ENCODE data around the gene MED26.
"Not testable (repeated sequence)": the region's sequence is repeated elsewhere in the genome, so short reads cannot be mapped to it uniquely, and the experiment has no call there.

MED26 gene

DNA sequence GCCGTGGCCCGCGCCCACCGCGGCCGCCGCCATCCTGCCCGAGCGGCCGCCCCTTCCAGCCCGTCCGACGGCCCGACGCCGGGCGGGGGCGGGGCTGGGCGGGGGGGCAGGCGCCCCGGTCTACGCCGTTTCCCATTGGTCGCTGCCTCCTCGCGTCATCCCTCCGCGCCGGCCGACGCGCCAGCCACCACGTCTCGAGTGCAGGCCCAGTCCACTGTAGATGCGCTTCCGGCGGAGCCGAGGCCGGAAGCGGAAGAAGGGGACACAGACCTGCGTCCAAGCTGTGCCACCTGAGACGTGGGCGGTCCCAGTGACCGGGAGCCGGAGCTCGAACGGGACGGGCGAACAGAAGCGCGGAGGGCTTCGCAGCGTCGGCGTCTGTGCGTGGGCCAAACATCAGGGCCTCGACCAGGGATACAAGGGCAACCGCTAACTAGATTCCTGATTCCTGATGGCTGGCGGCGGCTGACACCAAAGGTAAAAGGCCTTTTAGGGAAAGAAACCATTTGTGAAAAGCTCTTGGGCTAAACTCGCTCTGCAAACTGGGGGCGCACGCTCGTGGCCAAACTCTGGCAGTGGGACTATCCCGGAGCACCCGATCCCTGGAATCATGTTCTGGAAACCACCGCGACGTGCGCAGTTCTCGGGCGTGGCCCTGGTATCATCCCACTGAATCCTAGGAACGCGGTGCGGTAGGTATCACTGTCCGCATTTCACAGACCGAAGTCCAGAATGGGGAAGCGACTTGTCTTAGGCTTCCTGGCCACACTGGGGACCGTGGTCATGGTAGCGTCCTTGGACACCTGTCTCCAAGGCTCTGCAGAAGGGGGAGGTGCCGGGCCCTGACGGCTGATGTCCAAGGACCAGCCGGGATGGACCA is 55.4 kb downstream of the MED26 start, which contains the start of gene SLC35E1:
SLC35E1 (minus strand) TSS at position 84 of the 880 bp plus-strand sequence; CDS start at position 33, 51 bp downstream.
- peak; percentile 84 to 96 (median 86) for DNase-seq

DNA sequence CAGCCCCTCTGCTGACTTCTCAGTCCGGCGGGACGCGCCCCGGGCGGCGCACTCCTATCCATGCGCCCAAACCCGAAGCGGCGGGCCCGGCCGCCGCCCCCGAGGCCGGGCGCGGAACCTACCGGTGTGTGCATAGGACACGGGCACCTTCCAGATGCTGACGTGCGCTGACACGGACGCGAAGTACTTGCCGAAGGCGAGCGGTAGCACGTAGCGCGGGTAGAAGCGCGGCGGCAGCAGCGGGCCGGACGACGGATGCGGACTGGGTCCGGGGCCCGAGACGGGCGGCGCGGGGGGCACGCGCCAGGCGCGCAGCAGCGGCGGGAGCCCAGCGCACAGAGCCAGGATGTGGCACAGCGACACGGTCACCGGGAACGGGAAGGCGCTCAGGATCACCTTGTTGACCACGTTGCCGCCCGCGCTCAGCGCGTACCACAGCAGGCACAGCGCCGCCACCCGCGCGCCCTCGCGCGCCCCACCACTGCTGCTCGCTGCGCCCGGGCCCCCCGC is 56.1 kb downstream of the MED26 start:
- DNase-seq: peak in 2 of 5 donors; percentile 33 to 58

DNA sequence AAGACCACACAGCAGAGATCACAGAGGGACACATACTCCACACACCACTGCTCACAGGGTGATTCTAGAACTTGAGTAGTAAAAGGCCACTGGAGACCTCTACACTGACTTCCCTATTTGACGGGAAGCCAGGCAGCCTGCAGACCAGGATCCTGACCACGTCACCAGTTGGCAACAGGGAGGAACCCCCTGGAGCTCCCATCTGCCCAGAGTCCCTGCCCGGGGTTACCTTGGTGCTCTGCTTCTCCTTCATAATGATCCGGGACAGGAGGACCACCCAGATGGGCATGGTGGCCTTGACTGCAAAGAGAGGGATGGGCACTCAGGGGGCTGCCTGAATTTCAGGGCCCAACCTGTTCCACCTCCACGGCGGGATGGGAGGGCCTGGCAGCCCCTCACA is 56.7 kb downstream of the MED26 start:
- no peak for DNase-seq

DNA sequence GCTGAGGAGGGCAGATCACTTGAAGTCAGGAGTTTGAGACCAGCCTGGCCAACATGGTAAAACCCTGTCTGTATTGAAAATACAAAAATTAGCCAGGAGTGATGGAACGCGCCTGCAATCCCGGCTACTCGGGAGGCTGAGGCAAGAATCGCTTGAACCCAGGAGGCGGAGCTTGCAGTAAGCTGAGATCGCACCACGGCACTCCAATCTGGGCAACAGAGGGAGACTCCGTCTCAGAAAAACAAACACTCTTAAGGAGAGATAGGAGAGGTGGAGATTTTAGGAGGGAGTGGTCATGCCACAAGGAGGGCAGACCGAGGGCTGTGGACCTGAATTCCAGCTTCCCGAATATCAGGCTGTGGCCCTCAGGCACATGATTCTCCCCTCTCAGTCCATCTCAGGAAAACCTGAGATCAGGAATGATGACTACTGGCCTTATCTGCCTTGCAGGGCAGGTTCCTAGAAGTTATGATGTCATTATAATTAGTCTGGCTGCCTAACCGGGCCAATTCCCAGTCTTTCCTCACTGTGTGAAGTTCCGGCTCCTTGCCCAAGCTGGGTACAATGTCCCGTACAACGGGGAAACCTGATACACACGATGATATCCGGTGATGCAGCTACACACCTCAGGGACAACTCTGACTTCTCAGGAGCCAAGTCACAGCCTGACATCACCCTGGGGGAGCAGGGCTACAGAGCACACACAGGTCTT is 58.2 kb downstream of the MED26 start:
- DNase-seq: no peak

DNA sequence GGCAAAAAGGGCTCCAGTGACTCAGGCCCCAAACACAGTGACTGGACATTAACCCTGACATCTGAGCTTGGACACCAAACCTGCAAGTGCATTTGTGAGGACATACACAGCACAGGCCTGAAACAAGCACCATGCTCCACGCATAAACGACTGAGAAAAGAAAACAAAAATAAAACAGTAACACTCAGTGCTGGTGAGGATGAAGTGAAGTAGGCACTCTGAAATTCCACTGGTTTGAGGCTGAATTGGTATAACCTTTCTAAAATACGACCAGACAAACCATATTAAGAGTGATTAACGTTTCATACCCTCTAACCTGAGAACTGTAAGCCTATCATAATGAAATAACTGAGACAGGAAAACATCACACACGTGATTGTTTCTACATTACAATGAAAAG is 61.3 kb downstream of the MED26 start:
- DNase-seq: no peak

DNA sequence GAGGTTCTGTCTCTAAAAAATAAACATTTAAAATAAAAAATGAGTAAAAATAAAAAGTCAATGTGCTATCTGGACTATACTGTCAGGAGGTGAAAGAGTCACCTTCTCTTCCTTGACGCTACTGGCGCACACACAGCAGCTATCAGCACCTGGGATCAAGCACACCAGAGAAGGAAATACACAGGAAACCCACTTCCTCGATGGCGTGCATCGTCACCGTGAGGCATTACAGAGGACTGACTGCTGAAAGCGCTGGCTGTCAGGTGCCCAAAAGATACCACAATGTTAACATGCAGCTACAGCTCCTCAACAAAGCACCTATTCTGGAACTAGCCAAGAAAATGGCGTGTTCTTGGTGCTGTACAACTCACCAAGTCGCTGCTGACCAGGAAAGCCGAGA is 61.8 kb downstream of the MED26 start:
- DNase-seq: peak; percentile 74 to 92 (median 80)

DNA sequence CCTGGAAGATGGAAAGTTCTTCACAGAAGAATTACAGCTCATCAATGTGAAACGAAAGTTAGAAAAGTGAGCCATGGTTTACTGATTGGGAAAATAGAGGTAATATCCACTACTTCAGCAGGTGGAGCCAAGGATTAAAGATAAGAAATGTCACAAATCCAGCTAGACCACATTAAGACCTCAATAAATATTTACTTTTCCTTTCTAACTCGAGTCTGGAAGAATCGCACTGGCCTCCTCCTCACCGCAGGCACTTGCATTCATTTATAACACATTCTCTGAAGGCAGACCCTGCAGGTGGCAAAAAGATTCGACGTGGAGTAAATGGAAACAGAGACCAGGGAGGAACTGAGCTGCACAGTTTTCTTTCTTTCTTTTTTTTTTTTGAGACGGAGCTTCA is 63.2 kb downstream of the MED26 start:
- DNase-seq: no peak

DNA sequence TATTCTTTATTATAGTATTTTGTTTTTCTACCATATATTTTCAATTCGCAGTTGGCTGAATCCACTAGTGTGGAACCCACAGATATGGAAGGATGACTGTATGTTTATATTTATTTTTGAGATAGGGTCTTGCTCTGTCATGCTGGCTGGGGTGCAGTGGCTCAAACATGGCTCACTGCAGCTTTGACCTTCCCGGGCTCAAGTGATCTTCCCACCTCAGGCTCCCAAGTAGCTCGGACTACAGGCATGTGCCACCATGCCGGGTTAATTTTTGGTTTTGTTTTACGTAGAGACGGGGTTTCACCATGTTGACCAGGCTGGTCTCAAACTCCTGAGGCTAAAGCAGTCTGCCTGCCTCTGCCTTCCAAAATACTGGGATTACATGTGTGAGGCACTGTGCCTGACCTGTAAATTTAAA is 65.4 kb downstream of the MED26 start:
- no peak for DNase-seq

DNA sequence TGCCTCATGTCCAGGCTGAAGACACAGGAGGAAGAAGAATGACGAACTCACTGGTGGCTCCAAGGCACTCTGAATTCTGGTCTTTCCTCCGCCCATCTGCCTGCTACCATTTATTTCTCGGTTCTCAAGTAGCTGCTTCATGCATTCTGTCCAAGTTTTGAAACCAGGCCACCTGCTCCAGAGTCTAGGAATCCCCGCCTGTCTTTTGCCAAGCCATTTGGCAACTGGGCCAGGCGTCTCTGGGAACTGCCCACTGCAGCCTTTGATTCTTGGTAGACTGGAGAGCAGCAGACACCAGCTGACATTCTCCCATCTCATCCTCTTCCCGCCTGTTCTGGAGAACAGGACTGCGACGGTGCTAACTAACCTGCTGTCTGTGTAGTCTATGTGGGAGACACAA is 66.6 kb downstream of the MED26 start:
- DNase-seq: no peak

DNA sequence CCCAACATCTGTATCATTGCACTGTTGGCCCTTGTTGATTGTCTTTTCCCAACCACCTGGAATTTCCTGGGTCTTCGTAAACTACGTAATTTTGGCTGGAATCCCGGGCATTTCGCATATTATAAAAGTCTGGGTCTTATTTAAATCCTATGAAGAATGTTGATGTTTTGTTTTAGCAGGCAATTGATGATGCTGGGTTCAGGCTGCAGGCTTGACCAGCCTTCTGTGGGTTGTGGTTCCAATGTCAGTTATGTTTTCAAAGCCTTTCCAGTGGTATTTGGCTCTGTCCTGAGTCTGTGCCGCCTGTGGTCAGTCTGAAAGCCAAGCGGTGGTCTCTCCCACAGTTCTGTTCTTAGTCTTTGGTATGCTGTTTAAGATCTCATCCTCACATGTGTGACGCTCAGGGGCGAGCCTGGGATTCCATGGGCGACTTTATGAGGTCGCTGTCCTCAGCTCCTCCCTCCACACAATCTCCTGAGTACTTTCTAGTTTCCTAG is 68.2 kb downstream of the MED26 start:
- no peak for DNase-seq

DNA sequence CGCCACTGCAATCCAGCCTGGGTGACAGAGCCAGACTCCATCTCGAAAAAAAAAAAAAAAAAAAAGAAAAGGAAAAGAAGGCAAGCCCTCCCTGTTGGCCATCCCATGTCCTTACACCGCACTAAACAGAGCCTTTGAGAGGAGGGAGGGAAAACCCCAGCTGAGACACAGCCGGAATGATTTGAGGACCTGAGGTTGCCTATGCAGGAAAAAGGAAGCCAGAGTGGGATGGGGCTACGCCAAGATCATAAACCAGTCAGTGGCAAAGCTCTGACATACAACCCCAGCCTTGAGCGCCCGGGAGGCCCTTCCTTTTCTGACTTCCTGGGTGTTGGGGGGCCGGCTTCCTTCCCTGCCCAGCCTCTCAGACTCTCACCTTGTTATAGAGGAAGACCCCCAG is 73.2 kb downstream of the MED26 start:
- DNase-seq: no peak

DNA sequence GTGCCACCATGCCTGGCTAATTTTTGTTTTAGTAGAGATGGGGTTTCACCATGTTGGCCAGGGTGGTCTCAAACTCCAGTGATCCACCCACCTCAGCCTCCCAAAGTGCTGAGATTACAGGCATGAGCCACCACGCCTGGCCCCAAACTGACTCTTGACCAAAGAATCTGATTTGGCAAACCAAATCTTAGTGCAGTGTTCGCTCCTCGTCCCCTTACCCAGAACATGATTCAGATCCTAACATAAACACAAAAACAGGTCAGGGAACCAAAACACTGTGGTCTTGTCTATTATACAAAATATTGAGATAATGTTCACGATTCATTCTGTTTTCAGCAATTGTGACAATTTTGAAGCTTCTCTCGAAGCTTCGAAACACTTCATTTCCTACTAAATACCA is 76.1 kb downstream of the MED26 start:
- DNase-seq: not testable (repeated sequence)

DNA sequence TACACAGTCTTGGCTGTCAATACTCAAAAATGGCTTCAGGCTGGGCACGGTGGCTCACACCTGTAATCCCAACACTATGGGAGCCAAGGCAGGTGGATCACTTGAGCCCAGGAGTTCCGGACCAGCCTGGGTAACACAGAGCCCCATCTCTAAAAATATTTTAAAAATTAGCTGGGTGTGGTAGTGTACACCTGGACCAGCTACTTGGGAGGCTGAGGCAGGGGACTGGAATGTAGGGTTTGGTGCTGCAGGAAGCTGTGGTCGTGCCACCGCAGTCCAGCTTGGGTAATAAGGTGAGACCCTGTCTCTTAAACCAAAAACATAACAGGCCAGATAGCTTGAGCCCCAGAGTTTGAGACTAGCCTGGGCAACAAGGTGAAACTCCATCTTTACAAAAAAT is 79.0 kb downstream of the MED26 start:
- no peak for DNase-seq

DNA sequence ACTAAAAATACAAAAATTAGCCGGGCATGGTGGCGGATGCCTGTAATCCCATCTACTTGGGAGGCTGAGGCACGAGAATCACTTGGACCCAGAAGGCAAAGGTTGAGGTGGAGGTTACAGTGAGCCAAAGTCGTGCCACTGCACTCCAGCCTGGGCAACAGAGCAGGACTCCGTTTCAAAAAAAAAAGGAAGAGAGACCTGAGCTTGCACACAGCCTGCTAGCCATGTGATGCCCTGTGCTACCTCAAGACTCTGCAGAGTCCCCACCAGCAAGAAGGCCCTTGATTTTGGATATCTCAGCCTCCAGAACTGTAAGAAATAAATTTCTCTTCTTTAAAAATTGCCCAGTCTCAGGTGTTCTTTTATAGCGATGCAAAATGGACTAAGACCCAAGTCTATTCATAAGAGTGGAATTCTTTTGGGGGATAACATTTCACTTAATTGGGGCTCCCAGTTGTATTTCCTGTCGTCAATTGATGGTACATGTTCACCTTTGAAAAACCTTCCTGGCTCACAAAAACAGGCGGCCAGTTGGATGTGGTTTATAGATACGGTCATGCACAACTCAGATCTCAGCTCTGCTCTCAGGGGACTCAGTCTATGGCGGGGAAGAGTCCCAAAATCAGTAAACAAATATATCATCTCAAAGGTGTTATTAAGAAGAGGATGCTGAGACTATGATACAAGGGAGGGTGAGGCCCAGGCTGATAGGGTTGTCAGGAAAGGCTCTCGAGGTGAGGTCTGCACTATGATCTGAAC is 83.4 kb downstream of the MED26 start:
- DNase-seq: no peak

DNA sequence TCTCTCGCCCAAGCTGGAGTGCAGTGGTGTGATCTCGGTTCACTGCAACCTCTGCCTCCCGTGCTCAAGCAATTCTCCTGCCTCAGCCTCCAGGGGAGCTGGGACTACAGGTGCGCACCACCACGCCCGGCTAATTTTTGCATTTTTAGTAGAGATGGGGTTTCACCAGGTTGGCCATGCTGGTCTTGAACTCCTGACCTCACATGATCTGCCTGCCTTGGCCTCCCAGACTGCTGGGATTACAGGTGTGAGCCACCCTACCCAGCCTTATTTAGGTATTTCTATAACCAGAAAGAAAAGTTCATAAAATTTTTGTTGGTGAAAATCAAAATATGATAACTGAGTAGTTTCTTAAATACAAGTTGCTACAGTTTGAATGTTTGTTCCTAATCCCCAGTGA is 84.3 kb downstream of the MED26 start:
- DNase-seq: not testable (repeated sequence)

DNA sequence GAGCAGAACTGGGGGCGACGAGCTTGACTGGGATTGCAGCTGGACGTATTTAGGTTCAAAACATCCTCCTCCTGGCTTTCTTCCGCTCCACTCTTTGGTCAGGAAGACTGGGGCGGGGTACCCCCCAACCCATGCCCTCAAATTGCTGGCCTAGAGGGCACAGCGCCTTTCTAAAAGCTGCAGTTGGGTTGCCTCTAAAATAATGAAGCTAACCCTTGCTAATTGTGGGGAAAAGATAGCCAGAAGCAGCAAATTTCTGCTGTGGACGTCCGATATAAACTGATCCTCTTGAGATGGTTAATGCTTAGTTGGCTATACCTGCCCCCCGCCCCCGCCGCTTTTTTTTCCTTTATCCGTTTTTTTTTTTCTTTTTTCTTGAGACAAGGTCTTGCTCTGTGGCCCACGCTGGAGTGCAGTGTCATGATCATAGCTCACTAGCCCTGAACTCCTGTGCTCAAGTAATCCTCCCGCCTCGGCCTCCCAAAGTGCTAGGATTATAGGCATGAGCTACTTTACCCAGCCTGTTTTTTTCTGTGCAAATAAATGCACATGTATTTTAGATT is 85.0 kb downstream of the MED26 start:
- no peak for DNase-seq

DNA sequence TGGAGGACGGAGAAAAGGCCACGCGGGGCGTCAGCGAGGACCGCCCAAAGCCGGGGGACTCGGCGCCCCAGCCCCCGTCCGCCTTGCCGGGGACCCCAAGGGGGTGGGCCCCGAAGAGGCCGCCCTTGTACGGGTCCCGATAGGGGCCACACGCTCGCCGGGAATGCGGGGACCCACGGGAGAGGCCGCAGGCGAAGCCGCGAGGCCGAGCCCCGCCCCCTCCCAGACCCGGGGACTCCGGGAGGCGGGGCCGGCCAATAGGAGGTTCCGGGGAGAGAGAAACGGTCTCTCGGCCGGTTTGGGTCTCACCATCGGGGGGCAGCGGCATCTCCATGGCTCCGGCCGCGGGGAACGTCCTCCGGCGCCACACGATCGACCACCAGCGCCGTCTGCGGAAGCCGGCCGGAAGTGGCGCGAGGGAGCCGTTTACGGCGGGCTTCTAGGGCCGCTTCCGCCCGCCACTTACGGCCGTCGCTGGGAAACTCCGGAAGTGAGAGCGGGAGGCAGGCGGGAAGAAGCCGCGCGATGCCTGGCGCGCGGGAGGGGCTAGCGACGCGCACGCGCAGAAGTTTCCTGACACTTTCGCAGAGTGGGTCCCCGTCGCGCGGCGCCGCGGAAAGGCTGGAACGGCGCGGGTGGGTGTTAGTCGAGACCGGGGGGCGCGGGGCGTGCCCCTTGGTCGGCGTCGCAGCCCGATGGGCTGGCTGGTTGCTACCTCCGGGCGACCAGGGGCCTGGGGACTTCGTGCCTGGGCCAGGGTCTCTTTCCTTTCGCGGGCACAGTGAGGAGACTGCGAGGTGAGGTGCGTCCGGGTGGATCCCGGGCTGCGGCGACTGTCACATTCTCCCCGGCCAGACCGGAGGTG is 85.7 kb downstream of the MED26 start, which contains the start of gene CHERP:
CHERP (minus strand) TSS at position 393 of the 865 bp plus-strand sequence; CDS start at position 334, 59 bp downstream.
- DNase-seq: peak; percentile 90 to 95 (median 93)

DNA sequence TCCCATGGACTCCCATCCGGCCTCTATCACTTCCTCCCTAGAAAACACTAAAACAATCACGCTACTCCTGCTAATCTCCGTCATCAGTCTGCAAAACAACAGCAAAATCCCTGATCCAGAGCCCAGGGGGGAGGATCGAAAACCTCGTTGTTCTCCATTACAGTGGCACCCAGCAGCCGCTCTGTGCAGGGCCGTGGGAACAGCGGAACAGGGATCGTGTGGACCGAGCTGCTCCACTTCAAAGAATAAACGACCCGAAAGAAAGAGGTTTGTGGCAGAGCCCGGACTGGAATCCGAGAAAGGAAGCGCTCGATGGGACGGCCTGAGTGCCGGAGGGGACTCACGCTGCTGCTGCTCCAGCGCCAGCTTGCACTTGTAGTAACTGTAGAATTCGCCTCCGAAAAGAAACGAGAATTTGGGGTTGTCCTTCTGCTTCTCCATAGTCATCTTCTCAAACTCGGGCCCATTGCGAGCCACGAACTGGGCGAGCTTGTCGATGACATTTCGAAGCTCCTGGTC is 86.4 kb downstream of the MED26 start:
- peak in 1 of 5 donors; percentile 12 for DNase-seq

DNA sequence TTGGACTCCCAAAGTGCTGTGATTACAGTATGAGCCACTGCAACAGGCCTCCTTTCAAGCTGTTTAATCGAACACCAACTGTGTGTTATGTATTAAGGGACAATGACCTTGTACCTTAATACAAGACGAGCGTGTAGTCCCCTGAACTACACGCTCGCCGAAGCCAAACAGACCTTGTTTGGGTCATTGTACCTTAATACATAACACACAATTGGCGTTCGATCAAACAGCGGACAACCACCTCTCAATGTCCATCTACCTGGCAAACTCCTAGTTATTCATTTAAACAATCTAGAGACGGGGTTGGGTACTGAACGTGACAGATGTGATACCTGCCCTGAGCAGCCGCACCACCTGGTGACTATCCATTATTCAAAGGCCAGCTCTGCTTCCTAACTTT is 87.1 kb downstream of the MED26 start:
- no peak for DNase-seq

DNA sequence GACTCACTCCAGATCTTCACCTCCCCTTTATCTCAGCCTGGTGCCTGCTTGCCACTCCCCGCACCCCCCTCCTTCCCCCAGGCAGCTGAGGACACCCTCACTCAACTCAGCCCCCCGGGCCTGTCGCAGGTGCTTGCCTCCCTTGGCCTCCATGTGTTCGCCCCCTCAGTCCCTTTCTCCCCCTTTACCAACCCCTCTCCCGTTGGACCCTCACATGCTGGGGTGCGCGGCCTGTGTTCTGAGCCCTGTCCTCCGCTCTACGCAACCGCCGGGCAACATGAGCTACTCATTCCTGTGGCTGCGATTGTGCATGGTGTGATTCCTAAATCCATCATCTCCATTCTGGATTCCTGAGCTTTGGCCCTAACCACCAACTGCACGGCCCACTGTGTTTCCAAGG is 90.9 kb downstream of the MED26 start:
- no peak for DNase-seq

DNA sequence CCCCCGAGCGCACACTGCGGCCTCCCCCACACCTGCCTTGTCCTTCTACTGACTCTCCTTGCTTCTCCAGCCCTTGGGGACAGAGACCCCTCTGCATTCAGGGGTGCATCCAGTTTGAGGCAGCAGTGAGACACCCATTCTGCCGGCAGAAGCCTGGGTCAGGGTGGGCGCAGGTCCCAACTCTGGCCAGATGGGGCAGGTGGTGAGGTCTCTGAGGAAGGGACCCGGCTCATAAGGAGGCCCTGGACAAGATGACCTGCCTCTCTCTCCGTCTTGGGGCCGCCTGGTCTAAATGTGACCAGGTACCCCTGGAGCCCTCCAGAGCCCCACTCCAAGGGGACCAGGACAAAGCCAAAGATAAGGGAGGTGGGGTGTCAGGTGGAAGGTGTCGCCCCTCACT is 91.9 kb downstream of the MED26 start:
- DNase-seq: no peak

Measured in T-helper 1 cell (primary cell).